HepG2 (cell line): Measurements from ENCODE around the gene CBLC. TPM values are rescaled to one million over a fixed set of nuclear protein-coding genes. Genes with fewer than 3 reads are reported as not detected.

Experiments
- AGO1 ChIP-seq: fragments of 200-400 bp; formaldehyde crosslinking; IDR thresholded peaks from 2 replicates; pipeline ENCODE4 v1.6.1; 2017; ENCODE audit warnings: mild to moderate bottlenecking, low read depth, low read length, moderate library complexity; ENCODE audit not compliant: poor library complexity, severe bottlenecking
- ATF3 ChIP-seq: sonication (generic); formaldehyde crosslinking; IDR thresholded peaks from 2 replicates; pipeline ENCODE4 v1.4.0; 2020; ENCODE audit warnings: missing genetic modification reagents
- GRHL1 ChIP-seq: sonication (generic); formaldehyde crosslinking; conservative IDR thresholded peaks from 2 replicates; pipeline ENCODE4 v1.8.0; 2022; ENCODE audit warnings: missing genetic modification reagents
- GTF3A ChIP-seq: sonication (generic); formaldehyde crosslinking; conservative IDR thresholded peaks from 2 replicates; pipeline ENCODE4 v1.4.0; 2020; ENCODE audit warnings: mild to moderate bottlenecking, missing genetic modification reagents
- JUND ChIP-seq: sonication (generic); formaldehyde crosslinking; IDR thresholded peaks from 2 replicates; pipeline ENCODE4 v1.8.0; 2022; ENCODE audit warnings: mild to moderate bottlenecking, missing genetic modification reagents
- KMT2B ChIP-seq: IDR thresholded peaks from 2 replicates; pipeline ENCODE4 v1.6.1; 2016; ENCODE audit warnings: missing genetic modification reagents, missing compliant biosample characterization
- PRMT3 ChIP-seq: sonication (generic); formaldehyde crosslinking; IDR thresholded peaks from 2 replicates; pipeline ENCODE4 v1.8.1; 2022; ENCODE audit warnings: low read depth, mild to moderate bottlenecking, moderate library complexity, missing genetic modification reagents, borderline replicate concordance
- RARG ChIP-seq: sonication (generic); formaldehyde crosslinking; IDR thresholded peaks from 2 replicates; pipeline ENCODE4 v1.4.0; 2020; ENCODE audit warnings: low read depth, mild to moderate bottlenecking, missing genetic modification reagents
- TCF12 ChIP-seq, 2 experiments: fragments of 450-650 bp in 1 of 2; sonication (generic) in 1 of 2; formaldehyde crosslinking in 1 of 2; IDR thresholded peaks; 2 replicates each; pipeline versions ENCODE4 v1.6.1 to v1.8.0; 2017 to 2022; ENCODE audit warnings: antibody characterized with exemption in 1 of 2, mild to moderate bottlenecking in 1 of 2, missing genetic modification reagents in 1 of 2, moderate library complexity in 1 of 2
- TOPORS ChIP-seq: sonication (generic); formaldehyde crosslinking; IDR thresholded peaks from 2 replicates; pipeline ENCODE4 v1.8.0; 2023; ENCODE audit warnings: mild to moderate bottlenecking, missing genetic modification reagents
- ZBTB26 ChIP-seq: IDR thresholded peaks from 2 replicates; pipeline ENCODE4 v1.6.1; 2016; ENCODE audit warnings: missing compliant biosample characterization, missing genetic modification reagents, borderline replicate concordance
- ZC3H13 ChIP-seq: sonication (generic); formaldehyde crosslinking; IDR thresholded peaks from 2 replicates; pipeline ENCODE4 v1.8.1; 2023; ENCODE audit warnings: mild to moderate bottlenecking, missing genetic modification reagents, moderate library complexity
- ZFP36L2 ChIP-seq: sonication (generic); formaldehyde crosslinking; IDR thresholded peaks from 2 replicates; pipeline ENCODE4 v1.4.0; 2020; ENCODE audit warnings: missing genetic modification reagents
- ZHX1 ChIP-seq: sonication (generic); formaldehyde crosslinking; IDR thresholded peaks from 2 replicates; pipeline ENCODE4 v1.8.1; 2022; ENCODE audit warnings: low read depth, mild to moderate bottlenecking, missing genetic modification reagents
- ZNF33B ChIP-seq: sonication (generic); formaldehyde crosslinking; IDR thresholded peaks from 2 replicates; pipeline ENCODE4 v1.5.1; 2020; ENCODE audit warnings: mild to moderate bottlenecking, missing genetic modification reagents
- ZNF354B ChIP-seq: sonication (generic); formaldehyde crosslinking; IDR thresholded peaks from 2 replicates; pipeline ENCODE4 v1.8.0; 2022; ENCODE audit warnings: mild to moderate bottlenecking, missing genetic modification reagents
- ZNF747 ChIP-seq: sonication (generic); formaldehyde crosslinking; IDR thresholded peaks from 2 replicates; pipeline ENCODE4 v1.8.1; 2023; ENCODE audit warnings: missing genetic modification reagents, mild to moderate bottlenecking, borderline replicate concordance
- ZNF770 ChIP-seq: sonication (generic); formaldehyde crosslinking; IDR thresholded peaks from 2 replicates; pipeline ENCODE4 v1.5.0; 2020; ENCODE audit warnings: mild to moderate bottlenecking, missing genetic modification reagents
- ZNF782 ChIP-seq: sonication (generic); formaldehyde crosslinking; IDR thresholded peaks from 2 replicates; pipeline ENCODE4 v1.4.0; 2020; ENCODE audit warnings: missing genetic modification reagents, mild to moderate bottlenecking, borderline replicate concordance
- ZNF792 ChIP-seq: IDR thresholded peaks from 2 replicates; pipeline ENCODE4 v1.6.1; 2016
- polyA plus RNA-seq, 8 experiments: library from polyadenylated mRNA; depleted of rRNA in 3 of 8; stranded (reverse) in 7 of 8; unstranded in 1 of 8; fragments of >200 nt; fragmentation: Illumina TruSeq in 4 of 8; extraction: Trizol in 4 of 8; gene quantifications; 2 replicates each; pipeline versions ENCODE4 v1.2.1 to v1.2.3, GENCODE V29; 2011 to 2016; ENCODE audit warnings: low read depth in 4 of 8, missing spikeins in 1 of 8, mixed read lengths in 1 of 8; ENCODE audit not compliant: insufficient read depth in 1 of 8
- total RNA-seq, 5 experiments: library from RNA; depleted of rRNA; stranded (reverse); fragments of >200 nt; fragmentation: Illumina TruSeq; extraction: Trizol; gene quantifications; 2 replicates each; pipeline ENCODE4 v1.2.3, GENCODE V29; 2016; ENCODE audit warnings: low read depth in 1 of 5

Gene CBLC
- total and polyA plus RNA-seq, 2 of the 13 experiments (the other 11 are each of a cell fraction or from before 2014, with no cell fraction given) = 1.8 to 2.6 TPM

- TF ChIP-seq ZC3H13 (no peak), AGO1 (no peak), ZNF792 (no peak), RARG (no peak), ZNF782 (CRISPR knock-in tag) (no peak), ZNF747 (CRISPR knock-in tag) (no peak), GRHL1 (no peak), ZNF33B (CRISPR knock-in tag) (no peak), ZNF354B (CRISPR knock-in tag) (no peak), PRMT3 (CRISPR knock-in tag) (no peak), KMT2B (CRISPR knock-in tag) (no peak), JUND (CRISPR knock-in tag) (no peak), ZNF770 (CRISPR knock-in tag) (peak; percentile 99), ZHX1 (CRISPR knock-in tag) (no peak), TCF12 (IDR thresholded peaks at IDR 0.05) (no peak), TCF12 (CRISPR knock-in tag; IDR thresholded peaks at IDR 0.05) (no peak), ZBTB26 (CRISPR knock-in tag) (no peak; the same call in 1 of the 2 replicates), ZFP36L2 (CRISPR knock-in tag) (no peak), GTF3A (CRISPR knock-in tag) (no peak), TOPORS (CRISPR knock-in tag) (no peak), ATF3 (CRISPR knock-in tag) (no peak)
Observed at GRCh38 chr19:44740351-44740824, 37.3 kb upstream of the CBLC start (continued).
